Common myeloid progenitor, CD34-positive (primary cell): Measurements from ENCODE around the gene FAM240A.
A peak's percentile ranks its signal among the peaks of the same experiment; 100 is the strongest.
"Not testable (repeated sequence)": the region's sequence is repeated elsewhere in the genome, so short reads cannot be mapped to it uniquely, and the experiment has no call there.

Experiments used
- CTCF ChIA-PET: fragments of 350-600 bp; sonication (Branson Sonifier 250); formaldehyde crosslinking; loops from one replicate; lab custom pipeline; 2021; ENCODE audit warnings: antibody characterized with exemption; lab: Charles Lee
- POLR2A ChIA-PET: fragments of 350-600 bp; sonication (Branson Sonifier 250); formaldehyde crosslinking; loops from one replicate; lab custom pipeline; 2021; ENCODE audit warnings: antibody characterized with exemption; lab: Charles Lee
- DNase-seq, 3 donors: peaks; one replicate each; pipeline versions ENCODE4 v3.0.0 to v3.0.0-alpha.2; 2013
- H3K27ac ChIP-seq, 2 experiments: 1 replicate in 1 of 2; 2 replicates in 1 of 2; pipeline ENCODE4 v1.7.0; 2013; ENCODE audit warnings: inconsistent platforms in 2 of 2, low read length in 2 of 2, mild to moderate bottlenecking in 2 of 2, low read depth in 1 of 2, moderate library complexity in 1 of 2; ENCODE audit not compliant: severe bottlenecking in 2 of 2, insufficient read depth in 1 of 2, poor library complexity in 1 of 2
- H3K27me3 ChIP-seq, 5 experiments: replicated peaks in 2 of 5; 1 replicate in 3 of 5; 2 replicates in 2 of 5; pipeline versions ENCODE4 v1.6.1 to v1.7.0; 2013; ENCODE audit warnings: low read length in 4 of 5, mild to moderate bottlenecking in 2 of 5, moderate library complexity in 2 of 5, inconsistent platforms in 1 of 5; ENCODE audit not compliant: insufficient read depth in 5 of 5, control insufficient read depth in 4 of 5
- H3K36me3 ChIP-seq, 4 experiments: 1 replicate in 2 of 4; 2 replicates in 2 of 4; pipeline versions ENCODE4 v1.6.1 to v1.7.0; 2013; ENCODE audit warnings: low read length in 3 of 4, control low read depth in 1 of 4, mild to moderate bottlenecking in 1 of 4; ENCODE audit not compliant: control insufficient read depth in 4 of 4, insufficient read depth in 4 of 4
- H3K4me1 ChIP-seq, 4 experiments: 1 replicate in 3 of 4; 2 replicates in 1 of 4; pipeline versions ENCODE4 v1.6.1 to v1.7.1; 2013; ENCODE audit warnings: low read length in 3 of 4, mild to moderate bottlenecking in 3 of 4, control low read depth in 1 of 4, inconsistent platforms in 1 of 4, moderate library complexity in 1 of 4; ENCODE audit not compliant: control insufficient read depth in 4 of 4, insufficient read depth in 4 of 4; ENCODE audit errors: control extremely low read depth in 1 of 4
- H3K4me3 ChIP-seq, 7 experiments: 1 replicate in 4 of 7; 2 replicates in 3 of 7; pipeline versions ENCODE4 v1.5.1 to v1.7.0; 2013; ENCODE audit warnings: mild to moderate bottlenecking in 7 of 7, low read length in 6 of 7, moderate library complexity in 6 of 7, inconsistent platforms in 2 of 7, low read depth in 2 of 7, control low read depth in 1 of 7; ENCODE audit not compliant: insufficient read depth in 4 of 7, control insufficient read depth in 1 of 7; ENCODE audit errors: extremely low read depth in 1 of 7
- H3K9me3 ChIP-seq, 5 experiments: 1 replicate in 4 of 5; 2 replicates in 1 of 5; pipeline versions ENCODE4 v1.6.1 to v1.7.1; 2013; ENCODE audit warnings: low read length in 4 of 5, mild to moderate bottlenecking in 2 of 5, inconsistent platforms in 1 of 5, low read depth in 1 of 5, moderate library complexity in 1 of 5; ENCODE audit not compliant: control insufficient read depth in 4 of 5, insufficient read depth in 2 of 5; ENCODE audit errors: control extremely low read depth in 1 of 5
- WGBS: methylation state at CpG from one replicate; pipeline ENCODE4 v1.1.5; 2013; ENCODE audit not compliant: insufficient coverage; 5-methylcytosine and 5-hydroxymethylcytosine counted together

Gene FAM240A

DNA sequence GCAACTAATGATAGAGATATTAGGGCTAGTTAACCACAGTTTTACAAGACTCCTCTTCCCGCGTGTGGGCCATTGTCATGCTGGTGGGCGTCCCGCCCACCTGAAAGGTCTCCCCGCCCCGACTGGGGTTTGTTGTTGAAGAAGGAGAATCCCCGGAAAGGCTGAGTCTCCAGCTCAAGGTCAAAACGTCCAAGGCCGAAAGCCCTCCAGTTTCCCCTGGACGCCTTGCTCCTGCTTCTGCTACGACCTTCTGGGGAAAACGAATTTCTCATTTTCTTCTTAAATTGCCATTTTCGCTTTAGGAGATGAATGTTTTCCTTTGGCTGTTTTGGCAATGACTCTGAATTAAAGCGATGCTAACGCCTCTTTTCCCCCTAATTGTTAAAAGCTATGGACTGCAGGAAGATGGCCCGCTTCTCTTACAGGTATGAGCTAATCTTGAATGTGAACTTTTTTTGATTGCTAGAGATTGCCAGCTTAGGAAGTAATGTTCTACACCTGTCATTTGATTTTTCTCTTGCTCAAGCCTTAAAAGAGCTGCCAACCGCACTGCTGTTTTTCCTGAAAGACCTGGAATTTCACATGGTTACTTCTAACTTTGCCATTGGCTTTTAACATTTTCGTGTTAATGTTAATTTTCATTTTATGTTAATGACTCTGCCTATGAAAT, 34.6 kb upstream of the FAM240A start:
- H3K27ac ChIP-seq, H3K4me3 ChIP-seq, H3K9me3 ChIP-seq, POLR2A ChIA-PET, H3K36me3 ChIP-seq, CTCF ChIA-PET, DNase-seq, H3K4me1 ChIP-seq: not testable (repeated sequence)
- WGBS: 100% methylated on average over 3 of the region's 18 CpGs
- H3K27me3 ChIP-seq: peaks cover 0 to 15% (median 0%) of the 10 kb centered on the region in 5 experiments

DNA sequence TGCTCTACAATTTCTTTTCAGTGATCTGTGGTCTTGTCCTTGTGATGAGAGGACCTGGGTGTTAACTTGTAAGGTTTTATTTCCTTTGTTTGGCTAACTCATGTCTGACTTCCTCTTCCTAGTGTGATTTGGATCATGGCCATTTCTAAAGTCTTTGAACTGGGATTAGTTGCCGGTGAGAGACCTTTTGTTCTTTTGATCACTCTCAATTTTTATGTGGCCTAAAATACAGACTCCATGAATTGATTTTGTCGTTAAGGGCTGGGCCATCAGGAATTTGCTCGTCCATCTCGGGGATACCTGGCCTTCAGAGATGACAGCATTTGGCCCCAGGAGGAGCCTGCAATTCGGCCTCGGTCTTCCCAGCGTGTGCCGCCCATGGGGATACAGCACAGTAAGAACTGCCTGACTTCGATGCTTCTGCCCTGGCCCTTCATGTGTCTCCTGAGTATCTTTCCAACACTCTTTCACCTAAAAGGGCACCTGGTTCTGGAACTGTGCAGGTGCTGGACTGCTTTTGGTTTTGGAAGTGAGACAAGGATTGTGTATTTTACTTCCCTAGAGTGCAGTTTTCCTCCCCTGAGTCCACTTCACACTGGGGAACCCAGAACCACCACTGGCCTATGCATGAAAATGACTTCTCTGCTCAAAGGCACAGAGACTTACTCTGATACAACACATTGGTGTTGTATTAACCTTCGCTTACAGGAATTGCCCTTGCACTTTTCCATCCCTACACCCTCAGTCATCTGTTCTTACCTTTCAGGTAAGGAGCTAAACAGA, 33.2 kb upstream of the FAM240A start:
- CTCF ChIA-PET: no interaction called here

DNA sequence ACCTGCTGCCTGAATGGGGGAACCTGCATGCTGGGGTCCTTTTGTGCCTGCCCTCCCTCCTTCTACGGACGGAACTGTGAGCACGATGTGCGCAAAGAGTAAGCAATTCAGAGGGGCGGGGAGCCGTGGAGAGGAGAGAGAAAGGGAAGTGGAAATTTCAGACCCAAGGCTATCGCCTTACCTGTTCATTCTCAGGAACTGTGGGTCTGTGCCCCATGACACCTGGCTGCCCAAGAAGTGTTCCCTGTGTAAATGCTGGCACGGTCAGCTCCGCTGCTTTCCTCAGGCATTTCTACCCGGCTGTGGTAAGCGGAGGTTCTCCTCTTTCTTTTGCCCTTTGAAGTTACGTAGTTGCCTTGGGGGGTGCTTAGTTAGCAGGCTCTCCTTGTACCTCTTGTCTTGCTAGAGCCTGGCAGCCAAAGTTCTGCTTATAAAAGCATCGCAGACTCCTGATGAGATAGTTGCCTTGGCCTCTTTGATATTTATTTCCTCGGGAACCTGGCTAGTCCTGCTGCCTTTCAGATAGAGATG, 32.5 kb upstream of the FAM240A start:
- POLR2A ChIA-PET: no interaction called here
- CTCF ChIA-PET: no interaction called here
- 92% methylated on average over 13 of the region's 14 CpGs for WGBS
- peaks cover 0 to 13% (median 0%) of the 10 kb centered on the region in 5 experiments for H3K27me3 ChIP-seq
- no peak for DNase-seq
- H3K4me1 ChIP-seq: peaks cover 0 to 6% (median 2%) of the 10 kb centered on the region in 4 experiments
- H3K27ac ChIP-seq: no peak overlapping the region
- H3K36me3 ChIP-seq: no peaks in the 10 kb centered on the region
- no peak overlapping the region for H3K4me3 ChIP-seq
- H3K9me3 ChIP-seq: peaks cover 0 to 1% (median 0%) of the 10 kb centered on the region in 5 experiments

More for the DNA sequence above, 33.2 kb upstream of the FAM240A start:
- Histone ChIP-seq H3K9me3 (peaks cover 0 to 1% (median 0%) of the 10 kb centered on the region in 5 experiments), H3K4me3 (no peak overlapping the region), H3K36me3 (no peaks in the 10 kb centered on the region), H3K27me3 (peaks cover 0 to 15% (median 0%) of the 10 kb centered on the region in 5 experiments), H3K4me1 (peaks cover 0 to 6% (median 2%) of the 10 kb centered on the region in 4 experiments), H3K27ac (no peak overlapping the region)
- 75% methylated on average over 5 of the region's 10 CpGs for WGBS
- peak in 2 of 3 donors; percentile 12 to 27 for DNase-seq
- POLR2A ChIA-PET: no interaction called here

GRCh38 chr3:46580675-46581074, 31.6 kb upstream of the FAM240A start:
- no peak overlapping the region for H3K4me3 ChIP-seq
- ChIA-PET CTCF (no interaction called here), POLR2A (no interaction called here)
- WGBS: 100% methylated on average over 1 of the region's 1 CpG
- no peak for DNase-seq
- peaks cover 0 to 1% (median 0%) of the 10 kb centered on the region in 5 experiments for H3K9me3 ChIP-seq
- H3K27me3 ChIP-seq: peaks cover 0 to 12% (median 3%) of the 10 kb centered on the region in 5 experiments
- no peak overlapping the region for H3K27ac ChIP-seq
- H3K36me3 ChIP-seq: no peaks in the 10 kb centered on the region
- H3K4me1 ChIP-seq: peaks cover 0 to 6% (median 2%) of the 10 kb centered on the region in 4 experiments

DNA sequence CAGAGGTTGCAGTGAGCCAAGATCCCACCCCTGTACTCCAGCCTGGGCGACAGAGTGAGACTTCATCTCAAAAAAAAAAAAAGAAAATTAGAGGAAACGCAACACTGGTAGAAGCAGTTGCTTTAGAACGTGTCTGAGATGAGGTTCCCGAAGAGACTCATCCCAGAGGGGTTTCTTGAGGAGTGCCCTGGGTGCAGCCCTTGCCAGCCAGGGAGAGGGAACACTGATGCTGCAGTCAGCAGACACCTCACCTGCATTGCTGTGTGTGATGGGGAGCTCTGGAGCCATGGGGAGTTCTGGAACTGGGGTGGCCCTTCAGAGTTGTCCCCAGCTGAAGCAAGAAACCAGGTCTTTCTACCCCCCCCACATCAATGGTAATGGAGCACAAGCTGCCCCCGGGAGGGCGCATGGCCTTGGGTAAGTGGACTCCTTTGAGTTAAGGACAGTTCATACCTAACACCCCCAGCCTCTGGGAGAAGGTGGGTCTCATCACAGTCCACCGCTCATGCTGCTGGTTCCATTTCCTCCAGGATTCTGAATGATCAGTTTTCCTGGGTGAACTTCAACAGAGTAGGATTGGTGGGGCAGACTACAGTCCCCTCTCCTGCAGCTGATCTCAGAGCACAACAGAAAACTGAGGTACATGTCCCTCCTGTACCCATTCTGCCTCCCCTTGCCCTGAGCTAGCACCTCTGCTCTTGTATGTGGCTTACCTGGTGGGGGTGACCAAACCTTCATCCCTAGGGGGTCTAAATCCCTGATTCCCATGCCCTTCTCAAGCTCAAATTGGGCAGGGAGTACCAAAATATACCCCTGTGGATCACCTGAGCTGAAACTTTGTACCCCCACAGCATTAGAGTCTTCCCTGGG, 27.5 kb upstream of the FAM240A start:
- no peaks in the 10 kb centered on the region for H3K9me3 ChIP-seq
- no peaks in the 10 kb centered on the region for H3K36me3 ChIP-seq
- H3K4me3 ChIP-seq: no peak overlapping the region
- H3K27me3 ChIP-seq: peaks cover 0 to 3% (median 0%) of the 10 kb centered on the region in 5 experiments
- H3K27ac ChIP-seq: no peak overlapping the region
- 100% methylated on average over 4 of the region's 7 CpGs for WGBS
- ChIA-PET CTCF (interaction anchor here (0.6 to 0.8 kb wide), 2 partner anchors 21 to 47 kb away, joined by 3 to 4 read pairs; no protein-coding TSS in a partner anchor), POLR2A (no interaction called here)
- no peaks in the 10 kb centered on the region for H3K4me1 ChIP-seq
- no peak for DNase-seq

GRCh38 chr3:46585799-46586693, 26.3 kb upstream of the FAM240A start:
- WGBS: 93% methylated on average over 3 of the region's 5 CpGs
- Histone ChIP-seq H3K9me3 (no peaks in the 10 kb centered on the region), H3K27me3 (peaks cover 0 to 3% (median 0%) of the 10 kb centered on the region in 5 experiments), H3K4me3 (no peak overlapping the region), H3K4me1 (no peaks in the 10 kb centered on the region), H3K36me3 (no peaks in the 10 kb centered on the region), H3K27ac (no peak overlapping the region)
- no peak for DNase-seq
- ChIA-PET POLR2A (interaction anchor here (0.9 kb wide), 1 partner anchor 40 kb away, joined by 3 read pairs; no protein-coding TSS in a partner anchor), CTCF (interaction anchor here (0.8 to 1.0 kb wide), 2 partner anchors 16 to 22 kb away, joined by 3 to 4 read pairs; no protein-coding TSS in a partner anchor)
